ENCODE results near the gene GMPR2.

GRCh38 chr14:24184104-24184970 lies 48.4 kb upstream of the GMPR2 start:
- no peak for TF ChIP-seq CTCF (IDR thresholded peaks at IDR 0.05)
- TF ChIP-seq POLR2AphosphoS5 (IDR thresholded peaks at IDR 0.05) = no peak
- no peak for TF ChIP-seq POLR2A (IDR thresholded peaks at IDR 0.05)
- TF ChIP-seq EP300 (IDR thresholded peaks at IDR 0.05) = no peak

Measured in stomach (tissue), 4 donors.